Astrocyte of the spinal cord (primary cell): ENCODE measurements around the gene SV2B.

ENCODE experiments used
- DNase-seq: peaks from one replicate; pipeline ENCODE4 v3.0.0; 2011; ENCODE audit warnings: low read depth, low spot score
- H3K4me3 ChIP-seq: 2 replicates; pipeline ENCODE4 v1.5.1; 2011; ENCODE audit warnings: low read depth, mild to moderate bottlenecking, low read length, moderate library complexity
- in situ Hi-C: cut with HindIII; loops from 2 replicates; pipeline ENCODE4 v1.10.0; 2017; ENCODE audit warnings: low sequenced_read_pairs
- TF ChIP-seq, protein P1 (sequence below): IDR thresholded peaks from 2 replicates; pipeline ENCODE4 v1.5.1; 2012; ENCODE audit warnings: low read depth, mild to moderate bottlenecking, low read length, inconsistent platforms

SV2B gene

GRCh38 chr15:91258415-91258759 is 158.3 kb downstream of the SV2B start:
- in situ Hi-C loops = no loop called here
- no peak overlapping the region for H3K4me3 ChIP-seq
- TF ChIP-seq, protein P1, sequence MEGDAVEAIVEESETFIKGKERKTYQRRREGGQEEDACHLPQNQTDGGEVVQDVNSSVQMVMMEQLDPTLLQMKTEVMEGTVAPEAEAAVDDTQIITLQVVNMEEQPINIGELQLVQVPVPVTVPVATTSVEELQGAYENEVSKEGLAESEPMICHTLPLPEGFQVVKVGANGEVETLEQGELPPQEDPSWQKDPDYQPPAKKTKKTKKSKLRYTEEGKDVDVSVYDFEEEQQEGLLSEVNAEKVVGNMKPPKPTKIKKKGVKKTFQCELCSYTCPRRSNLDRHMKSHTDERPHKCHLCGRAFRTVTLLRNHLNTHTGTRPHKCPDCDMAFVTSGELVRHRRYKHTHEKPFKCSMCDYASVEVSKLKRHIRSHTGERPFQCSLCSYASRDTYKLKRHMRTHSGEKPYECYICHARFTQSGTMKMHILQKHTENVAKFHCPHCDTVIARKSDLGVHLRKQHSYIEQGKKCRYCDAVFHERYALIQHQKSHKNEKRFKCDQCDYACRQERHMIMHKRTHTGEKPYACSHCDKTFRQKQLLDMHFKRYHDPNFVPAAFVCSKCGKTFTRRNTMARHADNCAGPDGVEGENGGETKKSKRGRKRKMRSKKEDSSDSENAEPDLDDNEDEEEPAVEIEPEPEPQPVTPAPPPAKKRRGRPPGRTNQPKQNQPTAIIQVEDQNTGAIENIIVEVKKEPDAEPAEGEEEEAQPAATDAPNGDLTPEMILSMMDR = no peak
- DNase-seq = no peak

- DNase-seq = no peak
- in situ Hi-C loops = no loop called here
These were observed 159.0 kb downstream of the SV2B start for GRCh38 chr15:91259077-91259476.

DNA sequence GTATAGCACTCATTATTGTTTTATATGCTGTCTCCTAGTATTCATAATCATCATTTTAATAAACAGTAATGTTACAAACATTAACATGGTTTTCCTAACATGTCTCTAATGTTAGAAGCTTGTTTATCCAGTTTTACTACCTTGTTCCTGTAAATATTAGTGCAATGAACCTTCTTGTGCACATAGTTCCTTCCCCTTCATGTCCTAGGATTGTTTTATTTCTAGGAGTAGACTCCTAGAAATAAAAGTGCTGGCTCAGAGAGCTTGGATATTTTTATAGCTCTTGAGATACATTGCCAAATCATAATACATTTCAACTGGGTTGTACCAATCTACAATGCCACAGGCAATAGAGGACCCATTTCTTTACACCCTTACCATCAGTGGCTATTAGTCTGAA is 161.3 kb downstream of the SV2B start:
- H3K4me3 ChIP-seq = no peak overlapping the region
- TF ChIP-seq, protein P1 = no peak
- in situ Hi-C loops = no loop called here
- no peak for DNase-seq

More at GRCh38 chr15:91259077-91259476, 159.0 kb downstream of the SV2B start:
- H3K4me3 ChIP-seq = no peak overlapping the region
- TF ChIP-seq, protein P1 = no peak

- TF ChIP-seq, protein P1 = no peak
- H3K4me3 ChIP-seq = no peak overlapping the region
- DNase-seq = no peak
- in situ Hi-C loops = no loop called here
These were observed 163.8 kb downstream of the SV2B start for GRCh38 chr15:91263632-91264531.

DNA sequence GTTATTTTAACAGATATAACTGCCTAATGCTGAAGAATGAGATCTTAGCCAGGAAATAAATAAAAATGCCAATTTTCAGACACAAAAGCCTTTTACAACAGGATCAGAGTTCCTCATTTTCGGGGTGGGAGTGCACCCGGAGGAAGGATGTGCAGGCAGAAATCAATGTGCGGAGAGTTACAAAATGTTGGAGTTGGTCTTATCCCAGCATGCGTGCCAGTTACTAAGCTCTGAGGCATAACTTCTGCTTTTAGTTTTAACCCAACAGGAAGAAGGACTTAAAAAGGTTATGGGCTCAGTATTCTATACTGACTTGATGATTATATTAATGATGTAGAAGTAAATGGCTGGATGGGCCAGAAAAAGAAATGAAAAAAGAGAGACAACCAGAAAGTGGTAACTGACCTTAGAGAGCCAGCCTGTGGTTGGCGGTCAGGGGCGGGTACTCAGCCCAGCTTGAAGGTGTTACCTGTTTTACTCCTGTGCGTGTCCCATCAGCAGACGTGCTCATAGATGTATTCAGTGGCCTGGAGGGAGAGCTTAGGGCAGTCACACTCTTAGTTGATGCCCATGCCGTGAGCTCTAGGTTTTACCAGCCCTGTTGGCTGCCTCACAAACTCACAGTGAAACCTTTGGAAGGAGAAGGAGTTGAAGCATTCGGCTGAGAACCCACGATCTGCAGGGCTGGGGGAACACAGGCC is 164.7 kb downstream of the SV2B start:
- no peak overlapping the region for H3K4me3 ChIP-seq
- TF ChIP-seq, protein P1 = no peak
- DNase-seq = no peak
- in situ Hi-C loops = no loop called here

- no peak for DNase-seq
- in situ Hi-C loops = no loop called here
- no peak overlapping the region for H3K4me3 ChIP-seq
- TF ChIP-seq, protein P1 = no peak
These were observed 165.4 kb downstream of the SV2B start for GRCh38 chr15:91265416-91265940.
